Prostate gland (tissue), 2 donors: ENCODE measurements around the gene PDGFRB.

Experiments
- POLR2A ChIP-seq: fragments of 450-650 bp; IDR thresholded peaks from one replicate; pipeline ENCODE4 v1.6.1; 2016; ENCODE audit warnings: antibody characterized with exemption, mild to moderate bottlenecking
- POLR2AphosphoS5 ChIP-seq: sonication (generic); formaldehyde crosslinking; IDR thresholded peaks from one replicate; pipeline ENCODE4 v1.6.1; 2017; ENCODE audit warnings: antibody characterized with exemption
- TF ChIP-seq, protein P1 (sequence below), 4 experiments: fragments of 200-600 bp in 2 of 4; fragments of 450-650 bp in 2 of 4; sonication (generic) in 2 of 4; IDR thresholded peaks; 1 replicate in 3 of 4; 2 replicates in 1 of 4; pipeline ENCODE4 v1.5.1; 2016 to 2019; ENCODE audit warnings: antibody characterized with exemption in 4 of 4, mild to moderate bottlenecking in 2 of 4, moderate library complexity in 2 of 4

DNA sequence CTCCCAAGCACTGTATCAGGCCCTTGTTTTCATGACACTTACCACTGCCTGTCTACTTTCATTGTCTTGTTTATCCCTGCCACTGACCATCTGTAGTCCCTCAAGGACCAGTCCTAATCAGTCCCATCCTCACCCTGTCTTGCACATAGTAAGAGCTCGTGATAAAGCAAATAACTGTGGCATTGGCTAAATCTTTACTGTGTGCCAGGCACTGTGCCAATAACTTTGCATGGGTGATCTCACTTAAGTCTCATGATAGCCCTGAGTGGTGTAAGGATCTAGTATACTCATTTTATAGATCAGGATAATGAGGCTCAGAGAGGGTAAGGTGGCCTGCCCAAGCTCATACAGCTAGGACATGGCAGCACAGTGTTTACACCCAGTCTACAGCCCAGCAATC, 16.5 kb upstream of the PDGFRB start:
- TF ChIP-seq, protein P1, sequence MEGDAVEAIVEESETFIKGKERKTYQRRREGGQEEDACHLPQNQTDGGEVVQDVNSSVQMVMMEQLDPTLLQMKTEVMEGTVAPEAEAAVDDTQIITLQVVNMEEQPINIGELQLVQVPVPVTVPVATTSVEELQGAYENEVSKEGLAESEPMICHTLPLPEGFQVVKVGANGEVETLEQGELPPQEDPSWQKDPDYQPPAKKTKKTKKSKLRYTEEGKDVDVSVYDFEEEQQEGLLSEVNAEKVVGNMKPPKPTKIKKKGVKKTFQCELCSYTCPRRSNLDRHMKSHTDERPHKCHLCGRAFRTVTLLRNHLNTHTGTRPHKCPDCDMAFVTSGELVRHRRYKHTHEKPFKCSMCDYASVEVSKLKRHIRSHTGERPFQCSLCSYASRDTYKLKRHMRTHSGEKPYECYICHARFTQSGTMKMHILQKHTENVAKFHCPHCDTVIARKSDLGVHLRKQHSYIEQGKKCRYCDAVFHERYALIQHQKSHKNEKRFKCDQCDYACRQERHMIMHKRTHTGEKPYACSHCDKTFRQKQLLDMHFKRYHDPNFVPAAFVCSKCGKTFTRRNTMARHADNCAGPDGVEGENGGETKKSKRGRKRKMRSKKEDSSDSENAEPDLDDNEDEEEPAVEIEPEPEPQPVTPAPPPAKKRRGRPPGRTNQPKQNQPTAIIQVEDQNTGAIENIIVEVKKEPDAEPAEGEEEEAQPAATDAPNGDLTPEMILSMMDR (IDR thresholded peaks at IDR 0.05): no peak
- TF ChIP-seq POLR2AphosphoS5 (no peak), POLR2A (no peak)
